Central memory CD8-positive, alpha-beta T cell (primary cell): Measurements from ENCODE around the gene MYRFL.

ENCODE experiments used
- ATAC-seq: fragments of 150-1000 bp; cut with Tn5 transposase; replicated peaks from 2 replicates; pipeline ENCODE4 v1.10.0; 2022; ENCODE audit warnings: mild to moderate bottlenecking, moderate FRiP score, moderate number of reproducible peaks; ENCODE audit not compliant: poor library complexity, severe bottlenecking; ENCODE audit errors: extremely low read depth
- DNase-seq, 2 donors: peaks; one replicate each; pipeline ENCODE4 v3.0.0; 2021; ENCODE audit warnings: low spot score in 2 of 2
- H3K27ac Mint-ChIP-seq: one replicate; pipeline ENCODE4 v1.8.0; 2022; ENCODE audit warnings: low read depth, mild to moderate bottlenecking, moderate library complexity, mixed read lengths
- H3K27me3 Mint-ChIP-seq: one replicate; pipeline ENCODE4 v1.8.0; 2022; ENCODE audit warnings: mixed read lengths
- H3K36me3 Mint-ChIP-seq: one replicate; pipeline ENCODE4 v1.8.0; 2022; ENCODE audit warnings: mild to moderate bottlenecking, moderate library complexity, mixed read lengths; ENCODE audit not compliant: insufficient read depth
- H3K4me1 Mint-ChIP-seq: one replicate; pipeline ENCODE4 v1.8.0; 2022; ENCODE audit warnings: mixed read lengths
- H3K4me3 Mint-ChIP-seq: one replicate; pipeline ENCODE4 v1.8.0; 2022; ENCODE audit warnings: mild to moderate bottlenecking, moderate library complexity, mixed read lengths
- H3K9me3 Mint-ChIP-seq: one replicate; pipeline ENCODE4 v1.8.0; 2022; ENCODE audit warnings: mixed read lengths

Gene MYRFL

GRCh38 chr12:70007687-70008086, 182.7 kb downstream of the MYRFL start:
- H3K36me3 Mint-ChIP-seq, result no peaks in the 10 kb centered on the region
- ATAC-seq (no peak), DNase-seq (no peak)
- no peak overlapping the region for H3K4me3 Mint-ChIP-seq
- peaks cover 11% of the 10 kb centered on the region for H3K9me3 Mint-ChIP-seq
- H3K27ac Mint-ChIP-seq, result no peak overlapping the region
- H3K27me3 Mint-ChIP-seq, result peaks cover 34% of the 10 kb centered on the region
- no peaks in the 10 kb centered on the region for H3K4me1 Mint-ChIP-seq
